IPS DF 6.9 (cell line): ENCODE measurements around the gene ADCY7.

ENCODE experiments used
- DNase-seq: peaks from one replicate; pipeline ENCODE4 v3.0.0-alpha.2; 2013; ENCODE audit warnings: low read depth, low spot score
- H3K27ac ChIP-seq: one replicate; pipeline ENCODE4 v1.5.1; 2013; ENCODE audit warnings: low read length, control low read depth
- H3K27me3 ChIP-seq: 2 replicates; pipeline ENCODE4 v1.6.1; 2013; ENCODE audit warnings: mild to moderate bottlenecking, low read length; ENCODE audit not compliant: control insufficient read depth, insufficient read depth
- H3K36me3 ChIP-seq: 2 replicates; pipeline ENCODE4 v1.6.1; 2013; ENCODE audit warnings: low read length; ENCODE audit not compliant: control insufficient read depth, insufficient read depth
- H3K4me1 ChIP-seq: 2 replicates; pipeline ENCODE4 v1.6.1; 2013; ENCODE audit warnings: low read length; ENCODE audit not compliant: control insufficient read depth, insufficient read depth
- H3K4me3 ChIP-seq: 2 replicates; pipeline ENCODE4 v1.5.1; 2013; ENCODE audit warnings: mild to moderate bottlenecking, low read length
- H3K9me3 ChIP-seq: 2 replicates; pipeline ENCODE4 v1.6.1; 2013; ENCODE audit warnings: low read length, inconsistent platforms; ENCODE audit not compliant: control insufficient read depth, insufficient read depth
- WGBS: extraction: QIAGEN DNeasy Blood & Tissue Kit; methylation state at CpG from one replicate; pipeline ENCODE4 v1.1.7; 2013; ENCODE audit warnings: mixed read lengths, missing lambda C conversion rate; ENCODE audit not compliant: insufficient read length, insufficient coverage; 5-methylcytosine and 5-hydroxymethylcytosine counted together

The ADCY7 gene

GRCh38 chr16:50274326-50275097 is 8.2 kb downstream of the ADCY7 start:
- DNase-seq: no peak
- Histone ChIP-seq H3K27me3 (no peaks in the 10 kb centered on the region), H3K36me3 (no peaks in the 10 kb centered on the region), H3K27ac (no peak overlapping the region), H3K9me3 (no peaks in the 10 kb centered on the region), H3K4me3 (no peak overlapping the region), H3K4me1 (peaks cover 2% of the 10 kb centered on the region)
- no CpG with 5 or more reads among the region's 18 CpGs for WGBS

- Histone ChIP-seq H3K27ac (no peak overlapping the region), H3K27me3 (no peaks in the 10 kb centered on the region), H3K4me3 (no peak overlapping the region), H3K4me1 (peaks cover 3% of the 10 kb centered on the region), H3K9me3 (no peaks in the 10 kb centered on the region), H3K36me3 (no peaks in the 10 kb centered on the region)
- no CpG with 5 or more reads among the region's 3 CpGs for WGBS
- DNase-seq: no peak
Measured at GRCh38 chr16:50275098-50275415, 8.7 kb downstream of the ADCY7 start.

DNA sequence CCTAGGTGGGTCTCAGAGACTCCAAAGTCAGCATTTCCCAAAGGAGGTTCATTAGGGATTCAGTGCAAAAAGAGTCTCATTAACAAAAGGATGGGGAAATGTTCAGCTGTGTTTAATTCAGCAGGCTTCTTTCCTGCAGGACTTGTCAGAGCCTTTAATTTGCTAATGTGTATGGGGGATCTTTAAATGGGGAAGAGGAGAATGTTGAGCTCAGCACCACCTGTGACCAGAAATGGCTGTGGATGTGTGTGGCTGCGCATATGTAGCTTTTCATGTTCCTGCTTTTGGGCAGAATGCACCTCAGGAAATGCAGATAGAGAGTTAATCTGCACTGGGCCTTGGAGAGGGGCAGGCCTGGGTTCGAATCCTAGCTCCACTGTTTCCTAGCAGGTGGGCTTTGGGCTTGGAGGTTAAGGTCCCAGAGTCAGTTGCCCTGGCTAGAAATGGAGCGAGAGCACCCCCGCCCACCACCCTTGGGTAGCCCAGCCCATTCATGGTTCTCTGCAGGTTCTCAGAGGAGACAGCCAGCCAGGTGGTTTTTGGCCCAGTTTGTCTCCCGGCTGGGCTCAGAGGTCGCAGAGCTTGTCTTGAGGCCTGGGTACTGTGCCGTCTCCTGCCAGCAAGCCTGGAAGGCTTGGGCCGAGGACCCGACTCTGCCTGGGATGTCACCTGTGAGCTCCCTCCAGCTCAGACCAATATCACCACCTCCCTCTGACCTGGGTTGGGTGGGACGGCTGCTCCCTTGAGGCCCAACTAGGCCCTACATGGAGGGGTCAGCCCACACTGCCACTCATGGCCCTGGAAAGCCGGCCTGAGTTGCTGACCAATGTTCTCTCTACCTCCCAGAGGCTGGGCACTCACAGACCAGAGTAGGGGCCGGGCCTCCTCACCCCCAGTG is 9.3 kb downstream of the ADCY7 start:
- peaks cover 3% of the 10 kb centered on the region for H3K4me1 ChIP-seq
- no peak overlapping the region for H3K27ac ChIP-seq
- H3K9me3 ChIP-seq: no peaks in the 10 kb centered on the region
- DNase-seq: no peak
- H3K4me3 ChIP-seq: no peak overlapping the region
- no peaks in the 10 kb centered on the region for H3K27me3 ChIP-seq
- no CpG with 5 or more reads among the region's 12 CpGs for WGBS
- no peaks in the 10 kb centered on the region for H3K36me3 ChIP-seq

DNA sequence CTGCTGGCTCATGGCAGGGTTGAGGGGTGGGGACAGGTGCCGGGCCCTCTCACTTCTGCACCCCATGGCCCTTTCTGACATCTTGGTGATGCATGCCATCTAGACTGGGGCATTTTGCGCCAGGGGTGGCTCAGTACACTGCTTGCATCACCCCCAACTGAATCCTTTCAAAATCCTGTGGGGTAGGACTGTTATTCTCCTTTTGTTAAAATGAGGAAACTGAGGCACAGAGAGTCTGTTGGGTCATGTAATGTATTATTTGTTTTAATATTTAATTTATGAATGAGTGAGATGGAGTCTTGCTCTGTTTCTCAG is 9.9 kb downstream of the ADCY7 start:
- Histone ChIP-seq H3K9me3 (no peaks in the 10 kb centered on the region), H3K36me3 (no peaks in the 10 kb centered on the region), H3K4me3 (no peak overlapping the region), H3K27ac (no peak overlapping the region), H3K4me1 (peaks cover 3% of the 10 kb centered on the region), H3K27me3 (no peaks in the 10 kb centered on the region)
- no CpG with 5 or more reads among the region's 2 CpGs for WGBS
- no peak for DNase-seq

DNA sequence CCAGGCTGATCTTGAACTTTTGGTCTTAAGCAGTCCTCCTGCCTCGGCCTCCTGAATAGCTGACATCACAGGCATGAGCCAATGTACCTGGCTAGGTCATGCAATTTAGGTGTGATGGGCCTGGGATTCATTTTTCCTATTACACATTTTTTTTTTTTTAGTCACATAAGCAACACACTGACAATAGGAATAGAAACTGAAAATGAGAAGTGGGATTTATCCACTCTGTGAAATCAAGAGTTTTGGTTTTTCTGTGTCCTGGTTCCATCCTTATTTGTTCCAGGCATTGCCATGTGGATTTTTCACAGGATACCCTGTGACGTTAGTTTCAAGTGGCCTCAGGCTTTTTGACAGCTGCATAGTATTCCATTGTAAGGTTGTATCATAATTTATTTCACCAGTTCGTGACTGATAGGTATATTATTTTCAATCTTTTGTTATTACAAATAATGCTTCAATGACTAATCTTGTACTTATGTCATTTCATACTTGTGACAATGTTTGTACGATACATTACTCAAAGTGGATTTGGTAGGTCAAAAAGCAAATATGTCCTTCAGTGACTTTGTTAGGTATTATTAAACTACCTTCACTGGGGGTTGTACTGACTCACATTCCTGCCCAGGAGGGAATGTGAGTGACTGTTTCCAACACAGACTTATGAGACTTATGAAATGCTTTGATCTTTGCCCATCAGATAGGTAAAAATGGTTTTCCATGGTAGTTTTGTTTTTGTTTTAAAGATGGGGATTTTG is 10.6 kb downstream of the ADCY7 start:
- no peaks in the 10 kb centered on the region for H3K27me3 ChIP-seq
- WGBS: no CpG with 5 or more reads among the region's 4 CpGs
- no peaks in the 10 kb centered on the region for H3K9me3 ChIP-seq
- no peaks in the 10 kb centered on the region for H3K36me3 ChIP-seq
- peaks cover 3% of the 10 kb centered on the region for H3K4me1 ChIP-seq
- H3K27ac ChIP-seq: no peak overlapping the region
- DNase-seq: no peak
- H3K4me3 ChIP-seq: no peak overlapping the region

DNA sequence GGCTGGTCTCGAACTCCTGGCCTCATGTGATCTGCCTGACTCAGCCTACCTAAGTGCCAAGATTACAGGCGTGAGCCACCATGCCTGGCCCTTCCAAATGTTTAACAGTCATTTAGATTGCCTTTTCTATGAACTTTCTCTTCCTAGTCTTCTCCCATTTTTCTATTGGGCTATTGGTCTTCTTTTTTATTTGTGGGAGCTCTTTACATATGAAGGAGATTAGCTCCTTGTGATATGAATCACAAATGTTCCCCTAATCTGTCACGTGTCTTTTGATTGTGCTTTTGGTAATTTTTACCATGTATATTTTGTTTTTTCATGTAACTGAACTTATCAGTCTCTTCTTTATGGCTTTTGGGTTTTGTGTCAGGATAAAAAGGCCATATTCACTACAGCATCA is 11.9 kb downstream of the ADCY7 start:
- Histone ChIP-seq H3K9me3 (no peaks in the 10 kb centered on the region), H3K36me3 (no peaks in the 10 kb centered on the region), H3K4me1 (peaks cover 5% of the 10 kb centered on the region), H3K27ac (no peak overlapping the region), H3K27me3 (no peaks in the 10 kb centered on the region), H3K4me3 (no peak overlapping the region)
- whole genome bisulfite sequencing: no CpG with 5 or more reads among the region's 3 CpGs
- DNase-seq: no peak

- no peak overlapping the region for H3K27ac ChIP-seq
- H3K36me3 ChIP-seq: no peaks in the 10 kb centered on the region
- no peak for DNase-seq
- H3K4me3 ChIP-seq: no peak overlapping the region
- peaks cover 5% of the 10 kb centered on the region for H3K4me1 ChIP-seq
- WGBS: no CpG with 5 or more reads among the region's 2 CpGs
- H3K27me3 ChIP-seq: no peaks in the 10 kb centered on the region
- no peaks in the 10 kb centered on the region for H3K9me3 ChIP-seq
Measured at GRCh38 chr16:50279504-50279865, 13.1 kb downstream of the ADCY7 start.

DNA sequence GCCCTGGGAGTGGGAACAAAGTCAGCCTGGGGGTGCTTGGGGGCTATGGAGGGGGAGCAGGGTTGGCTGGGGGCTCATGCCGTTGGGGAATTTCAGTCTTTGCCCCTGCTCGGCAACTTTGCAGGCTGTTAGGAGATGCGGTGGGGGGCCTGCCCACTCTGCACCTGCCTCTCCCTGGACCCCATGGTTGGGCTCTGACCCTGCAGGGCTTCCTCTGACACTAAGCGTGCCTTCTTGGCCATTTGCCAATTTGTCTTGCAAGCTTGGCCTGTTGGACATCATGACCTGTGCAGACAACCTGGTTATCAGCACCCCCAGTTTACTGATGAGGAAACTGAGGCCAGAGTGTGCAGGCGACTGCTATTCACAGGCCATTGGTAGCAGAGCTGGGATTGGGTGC is 14.6 kb downstream of the ADCY7 start:
- no peaks in the 10 kb centered on the region for H3K36me3 ChIP-seq
- H3K27ac ChIP-seq: no peak overlapping the region
- H3K4me1 ChIP-seq: peaks cover 5% of the 10 kb centered on the region
- no peak for DNase-seq
- no peaks in the 10 kb centered on the region for H3K27me3 ChIP-seq
- no CpG with 5 or more reads among the region's 5 CpGs for WGBS
- no peaks in the 10 kb centered on the region for H3K9me3 ChIP-seq
- no peak overlapping the region for H3K4me3 ChIP-seq

DNA sequence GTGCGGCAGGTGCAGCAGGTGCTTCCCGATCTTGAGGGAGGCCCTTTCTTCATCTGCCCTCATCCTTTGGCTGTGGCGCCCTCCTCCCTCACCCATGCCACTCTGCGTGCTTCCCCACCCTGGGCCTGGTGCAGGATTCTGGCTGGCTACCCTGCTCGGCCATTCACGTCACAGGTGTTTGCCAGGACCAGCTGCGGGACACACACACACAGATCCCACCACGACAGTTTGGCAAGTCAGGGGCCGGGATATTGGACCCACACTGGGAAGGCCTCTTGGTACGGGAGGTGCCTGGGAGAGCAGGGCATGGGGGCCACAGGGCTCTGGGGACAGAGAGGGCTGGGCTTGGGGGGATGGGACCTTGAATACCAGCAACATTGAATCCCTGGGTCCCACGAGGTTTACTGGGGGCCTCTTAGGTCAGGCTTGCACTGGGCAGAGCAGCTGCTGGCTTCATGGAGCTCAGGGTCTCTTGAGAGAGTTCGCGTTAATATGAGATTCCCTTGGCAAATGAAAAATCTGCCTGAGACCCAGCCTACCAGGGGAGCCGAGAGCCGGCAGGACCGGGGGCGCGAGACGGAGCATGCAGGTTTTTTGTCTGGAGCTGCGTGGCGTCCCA is 15.1 kb downstream of the ADCY7 start:
- Histone ChIP-seq H3K27ac (no peak overlapping the region), H3K4me3 (no peak overlapping the region), H3K36me3 (no peaks in the 10 kb centered on the region), H3K27me3 (no peaks in the 10 kb centered on the region), H3K9me3 (no peaks in the 10 kb centered on the region), H3K4me1 (peaks cover 5% of the 10 kb centered on the region)
- no peak for DNase-seq
- no CpG with 5 or more reads among the region's 21 CpGs for WGBS

- no peak for DNase-seq
- no peaks in the 10 kb centered on the region for H3K36me3 ChIP-seq
- H3K9me3 ChIP-seq: no peaks in the 10 kb centered on the region
- WGBS: no CpG with 5 or more reads among the region's 7 CpGs
- no peaks in the 10 kb centered on the region for H3K27me3 ChIP-seq
- no peak overlapping the region for H3K27ac ChIP-seq
- H3K4me3 ChIP-seq: no peak overlapping the region
- H3K4me1 ChIP-seq: peaks cover 5% of the 10 kb centered on the region
Measured at GRCh38 chr16:50282010-50282538, 15.7 kb downstream of the ADCY7 start.
